AG10803 (cell line): ENCODE measurements around the gene OR51B2.
"Not testable (repeated sequence)": the region's sequence is repeated elsewhere in the genome, so short reads cannot be mapped to it uniquely, and the experiment has no call there.

Experiments
- DNase-seq: peaks from one replicate; pipeline ENCODE4 v3.0.0; 2010; ENCODE audit warnings: low read depth
- H3K4me3 ChIP-seq: 2 replicates; pipeline ENCODE4 v1.5.1; 2011; ENCODE audit warnings: mild to moderate bottlenecking, low read length, control low read depth
- CTCF ChIP-seq: conservative IDR thresholded peaks from 2 replicates; pipeline ENCODE4 v1.5.1; 2011; ENCODE audit warnings: mild to moderate bottlenecking, low read length, control low read depth, inconsistent platforms

OR51B2 gene

GRCh38 chr11:5324197-5324596 lies at the start of gene OR51B2:
Gene OR51B2, minus strand, starts transcription at chr11:5324297. Its CDS starts 0 bp downstream, at chr11:5324297.
- no peak within 1 kb of the TSS for H3K4me3 ChIP-seq
- no peak for DNase-seq
- TF ChIP-seq CTCF: no peak

GRCh38 chr11:5369789-5370188 lies 45.7 kb upstream of the OR51B2 start:
- no peak overlapping the region for H3K4me3 ChIP-seq
- DNase-seq: peak; percentile 64
- peak; percentile 77 for TF ChIP-seq CTCF

- DNase-seq: no peak
- H3K4me3 ChIP-seq: no peak overlapping the region
- no peak for TF ChIP-seq CTCF
Observed at GRCh38 chr11:5368502-5369043, 44.5 kb upstream of the OR51B2 start.

GRCh38 chr11:5367448-5368074 lies 43.5 kb upstream of the OR51B2 start:
- DNase-seq: peak; percentile 81
- no peak overlapping the region for H3K4me3 ChIP-seq
- no peak for TF ChIP-seq CTCF

- H3K4me3 ChIP-seq: no peak overlapping the region
- no peak for TF ChIP-seq CTCF
- DNase-seq: peak; percentile 57
Observed at GRCh38 chr11:5366856-5367255, 42.8 kb upstream of the OR51B2 start.

- not testable (repeated sequence) for DNase-seq
Observed at GRCh38 chr11:5366365-5366764, 42.3 kb upstream of the OR51B2 start.

GRCh38 chr11:5364214-5364613 lies 40.1 kb upstream of the OR51B2 start:
- peak; percentile 94 for DNase-seq
- no peak overlapping the region for H3K4me3 ChIP-seq

More at GRCh38 chr11:5366365-5366764, 42.3 kb upstream of the OR51B2 start:
- H3K4me3 ChIP-seq: not testable (repeated sequence)

More at GRCh38 chr11:5364214-5364613, 40.1 kb upstream of the OR51B2 start:
- no peak for TF ChIP-seq CTCF
